HepG2 (cell line): ENCODE data around the gene UGGT1. TPM values are rescaled to one million over a fixed set of nuclear protein-coding genes. Genes with fewer than 3 reads are reported as not detected.

Experiments used
- ATAC-seq: fragments of 200-7000 bp; cut with Tn5 transposase; 3 replicates; pipeline ENCODE4 v1.9.1; 2020; ENCODE audit warnings: mild to moderate bottlenecking, moderate library complexity
- BruUV-seq: library from RNA; stranded (reverse); fragments of 400-500 nt; replicated peaks from 2 replicates; lab custom pipeline; 2021; lab: Mats Ljungman, UMichigan
- CTCF ChIA-PET: fragments of 300-600 bp; formaldehyde crosslinking; extraction: SDS; loops from one replicate; lab custom pipeline; 2021; ENCODE audit warnings: low total read pairs, inconsistent platforms, low intra/inter-chr PET ratio; lab: Yijun Ruan, JAX
- POLR2A ChIA-PET: fragments of 350-600 bp; sonication (Branson Sonifier 250); formaldehyde crosslinking; loops from one replicate; lab custom pipeline; 2020; ENCODE audit warnings: antibody characterized with exemption, inconsistent platforms; lab: Yijun Ruan, JAX
- DNase-seq: peaks from one replicate; pipeline ENCODE4 v3.0.0-alpha.2; 2015; ENCODE audit warnings: low spot score
- FAIRE-seq: peaks from 3 replicates; lab custom pipeline; 2011; peaks lifted over from hg19 to GRCh38; lab: Jason Lieb, UNC
- H2AFZ ChIP-seq: one replicate; pipeline ENCODE4 v1.6.1; 2011; ENCODE audit warnings: low read length, inconsistent platforms
- H3K27ac ChIP-seq: fragments of 300-600 bp; 3 replicates; pipeline ENCODE4 v1.8.0; 2011; ENCODE audit warnings: mixed run types, mild to moderate bottlenecking, mixed read lengths, low read length, inconsistent platforms; ENCODE audit not compliant: insufficient read depth; ENCODE audit errors: extremely low read length
- H3K27me3 ChIP-seq, 2 experiments: fragments of 200-600 bp in 1 of 2; 2 replicates in 1 of 2; 3 replicates in 1 of 2; pipeline versions ENCODE4 v1.6.0 to v1.8.0; 2011; ENCODE audit warnings: low read length in 2 of 2, mild to moderate bottlenecking in 2 of 2, moderate library complexity in 2 of 2, inconsistent platforms in 1 of 2; ENCODE audit not compliant: insufficient read depth in 2 of 2, control insufficient read depth in 1 of 2
- H3K36me3 ChIP-seq, 2 experiments: fragments of 200-600 bp in 1 of 2; replicated peaks in 1 of 2; 2 replicates in 1 of 2; 3 replicates in 1 of 2; pipeline versions ENCODE4 v1.5.1 to v1.8.0; 2011; ENCODE audit warnings: low read length in 2 of 2, inconsistent platforms in 1 of 2; ENCODE audit not compliant: insufficient read depth in 2 of 2, control insufficient read depth in 1 of 2
- H3K4me1 ChIP-seq: 2 replicates; pipeline ENCODE4 v1.5.1; 2012; ENCODE audit warnings: low read length, inconsistent platforms; ENCODE audit not compliant: insufficient read depth
- H3K4me2 ChIP-seq: 2 replicates; pipeline ENCODE4 v1.6.0; 2011; ENCODE audit warnings: low read depth, low read length, inconsistent platforms
- H3K4me3 ChIP-seq, 3 experiments: fragments of 200-600 bp in 1 of 3; sonication (generic), shearing (Covaris generic) in 1 of 3; replicated peaks in 1 of 3; 2 replicates each; pipeline ENCODE4 v1.5.1; 2011 to 2016; ENCODE audit warnings: low read length in 3 of 3, inconsistent platforms in 2 of 3, low read depth in 2 of 3, mild to moderate bottlenecking in 2 of 3, control low read depth in 1 of 3, mixed read lengths in 1 of 3; ENCODE audit not compliant: insufficient read depth in 1 of 3
- H3K79me2 ChIP-seq: one replicate; pipeline ENCODE4 v1.6.1; 2011; ENCODE audit warnings: low read length, inconsistent platforms; ENCODE audit not compliant: insufficient read depth
- H3K9ac ChIP-seq: 2 replicates; pipeline ENCODE4 v1.6.0; 2011; ENCODE audit warnings: mild to moderate bottlenecking, low read depth, low read length, inconsistent platforms; ENCODE audit not compliant: insufficient read depth
- H3K9me3 ChIP-seq: 2 replicates; pipeline ENCODE4 v1.5.1; 2012; ENCODE audit warnings: mild to moderate bottlenecking, low read length
- H4K20me1 ChIP-seq: 2 replicates; pipeline ENCODE4 v1.6.0; 2011; ENCODE audit warnings: inconsistent platforms, mild to moderate bottlenecking, low read length, moderate library complexity; ENCODE audit not compliant: insufficient read depth
- CEBPB ChIP-seq: IDR thresholded peaks from 2 replicates; pipeline ENCODE4 v1.6.1; 2011; ENCODE audit warnings: low read depth, low read length, improper control_type of control experiment, borderline replicate concordance
- CEBPG ChIP-seq: IDR thresholded peaks from 2 replicates; pipeline ENCODE4 v1.6.1; 2016
- FOSL2 ChIP-seq: sonication (generic); formaldehyde crosslinking; IDR thresholded peaks from 2 replicates; pipeline ENCODE4 v1.4.0; 2020; ENCODE audit warnings: missing genetic modification reagents
- GMEB1 ChIP-seq: sonication (generic); formaldehyde crosslinking; IDR thresholded peaks from 2 replicates; pipeline ENCODE4 v1.5.1; 2020; ENCODE audit warnings: missing genetic modification reagents, mild to moderate bottlenecking, borderline replicate concordance
- HDAC1 ChIP-seq: sonication (generic); formaldehyde crosslinking; IDR thresholded peaks from 2 replicates; pipeline ENCODE4 v1.5.1; 2020; ENCODE audit warnings: mild to moderate bottlenecking, missing genetic modification reagents
- HDAC2 ChIP-seq: sonication (generic); formaldehyde crosslinking; IDR thresholded peaks from 2 replicates; pipeline ENCODE4 v1.4.0; 2020; ENCODE audit warnings: missing genetic modification reagents
- HNF4A ChIP-seq: sonication (generic); formaldehyde crosslinking; IDR thresholded peaks from 2 replicates; pipeline ENCODE4 v1.4.0; 2020; ENCODE audit warnings: missing genetic modification reagents
- IKZF1 ChIP-seq: fragments of 450-650 bp; IDR thresholded peaks from 2 replicates; pipeline ENCODE4 v1.7.1; 2016
- MAFF ChIP-seq: IDR thresholded peaks from 2 replicates; pipeline ENCODE4 v1.6.1; 2011; ENCODE audit warnings: low read depth, low read length, improper control_type of control experiment
- MEIS2 ChIP-seq: sonication (generic); formaldehyde crosslinking; IDR thresholded peaks from 2 replicates; pipeline ENCODE4 v1.9.0; 2021; ENCODE audit warnings: mild to moderate bottlenecking, missing genetic modification reagents
- MTA1 ChIP-seq: sonication (generic); formaldehyde crosslinking; IDR thresholded peaks from 2 replicates; pipeline ENCODE4 v1.4.0; 2020; ENCODE audit warnings: missing genetic modification reagents, mild to moderate bottlenecking, borderline replicate concordance
- MTF2 ChIP-seq: sonication (generic); formaldehyde crosslinking; IDR thresholded peaks from 2 replicates; pipeline ENCODE4 v1.5.0; 2020; ENCODE audit warnings: missing genetic modification reagents, borderline replicate concordance
- SP140L ChIP-seq: sonication (generic); formaldehyde crosslinking; IDR thresholded peaks from 2 replicates; pipeline ENCODE4 v1.4.0; 2020; ENCODE audit warnings: missing genetic modification reagents, borderline replicate concordance
- ZNF292 ChIP-seq: sonication (generic); formaldehyde crosslinking; IDR thresholded peaks from 2 replicates; pipeline ENCODE4 v1.8.1; 2022; ENCODE audit warnings: mild to moderate bottlenecking, low read depth, missing genetic modification reagents, borderline replicate concordance
- ZNF530 ChIP-seq: sonication (generic); formaldehyde crosslinking; IDR thresholded peaks from 2 replicates; pipeline ENCODE4 v1.5.0; 2020; ENCODE audit warnings: low read depth, mild to moderate bottlenecking, missing genetic modification reagents
- ZNF672 ChIP-seq: sonication (generic); formaldehyde crosslinking; IDR thresholded peaks from 2 replicates; pipeline ENCODE4 v1.8.1; 2022; ENCODE audit warnings: missing genetic modification reagents
- ZNF784 ChIP-seq: sonication (generic); formaldehyde crosslinking; IDR thresholded peaks from 2 replicates; pipeline ENCODE4 v1.5.1; 2020; ENCODE audit warnings: missing genetic modification reagents, mild to moderate bottlenecking, borderline replicate concordance
- WGBS: methylation state at CpG from one replicate; pipeline ENCODE4 v1.1.6; 2017; ENCODE audit warnings: low lambda C conversion rate; 5-methylcytosine and 5-hydroxymethylcytosine counted together
- in situ Hi-C: cut with HindIII; loops from 2 replicates; pipeline ENCODE4 v1.10.0; 2017; ENCODE audit warnings: low pct_unique_long_range_greater_than_20kb; ENCODE audit not compliant: extremely low pct_ligation_motif_present
- intact Hi-C: fragments of 100-400 bp; cut with micrococcal nuclease; formaldehyde crosslinking; loops from one replicate; pipeline ENCODE4 v1.10.0; 2022; ENCODE audit not compliant: unreplicated experiment
- polyA plus RNA-seq, 8 experiments: library from polyadenylated mRNA; depleted of rRNA in 3 of 8; stranded (reverse) in 7 of 8; unstranded in 1 of 8; fragments of >200 nt; fragmentation: Illumina TruSeq in 4 of 8; extraction: Trizol in 4 of 8; gene quantifications; 2 replicates each; pipeline versions ENCODE4 v1.2.1 to v1.2.3, GENCODE V29; 2011 to 2016; ENCODE audit warnings: low read depth in 4 of 8, missing spikeins in 1 of 8, mixed read lengths in 1 of 8; ENCODE audit not compliant: insufficient read depth in 1 of 8
- total RNA-seq, 5 experiments: library from RNA; depleted of rRNA; stranded (reverse); fragments of >200 nt; fragmentation: Illumina TruSeq; extraction: Trizol; gene quantifications; 2 replicates each; pipeline ENCODE4 v1.2.3, GENCODE V29; 2016; ENCODE audit warnings: low read depth in 1 of 5
- TF ChIP-seq, protein P1 (sequence below): sonication (generic); formaldehyde crosslinking; IDR thresholded peaks from 2 replicates; pipeline ENCODE4 v1.4.0; 2020; ENCODE audit warnings: missing genetic modification reagents
- TF ChIP-seq, protein P2 (sequence below): sonication (generic); formaldehyde crosslinking; IDR thresholded peaks from 2 replicates; pipeline ENCODE4 v1.4.0; 2020; ENCODE audit warnings: missing genetic modification reagents, mild to moderate bottlenecking, borderline replicate concordance

The UGGT1 gene
- total and polyA plus RNA-seq, 2 of the 13 experiments (the other 11 are each of a cell fraction or from before 2014, with no cell fraction given), result 35.8 to 83.2 TPM

DNA sequence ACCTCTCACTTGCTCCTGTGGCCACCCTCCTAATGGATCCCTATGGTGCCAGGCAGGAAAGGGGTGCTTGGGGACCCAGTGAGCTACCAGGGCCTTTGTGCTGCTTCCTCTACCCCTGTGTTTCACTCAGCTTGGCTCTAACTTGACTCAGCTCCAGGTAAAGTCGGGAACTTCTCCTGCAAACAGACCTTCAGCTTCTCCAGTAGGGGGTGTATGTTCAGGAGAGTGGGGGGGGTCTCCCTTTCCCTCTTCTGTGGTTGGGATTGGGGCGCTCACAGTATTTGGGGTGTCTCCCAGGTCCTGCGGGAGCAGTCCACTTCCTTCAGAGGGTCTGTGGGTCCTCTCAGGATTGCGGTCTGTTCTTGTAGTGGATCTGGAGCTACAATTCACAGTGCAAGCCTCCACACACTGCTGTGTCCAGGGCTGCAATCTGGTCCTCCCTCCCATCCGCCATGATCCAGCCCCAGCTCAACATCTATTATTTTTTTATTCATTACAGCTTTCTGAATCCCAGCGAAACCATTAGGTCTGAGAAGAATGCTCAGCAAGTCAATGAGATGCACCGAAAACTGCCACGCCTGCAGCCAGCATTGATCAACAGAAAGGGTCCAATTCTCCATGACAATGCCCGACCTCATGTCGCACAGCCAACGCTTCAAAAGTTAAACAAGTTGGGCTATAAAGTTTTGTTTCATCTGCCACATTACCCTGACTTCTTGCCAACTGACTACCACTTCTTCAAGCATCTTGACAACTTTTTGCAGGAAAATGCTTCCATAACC lies 36.7 kb upstream of the UGGT1 start (continued):
- TF ChIP-seq, protein P1, sequence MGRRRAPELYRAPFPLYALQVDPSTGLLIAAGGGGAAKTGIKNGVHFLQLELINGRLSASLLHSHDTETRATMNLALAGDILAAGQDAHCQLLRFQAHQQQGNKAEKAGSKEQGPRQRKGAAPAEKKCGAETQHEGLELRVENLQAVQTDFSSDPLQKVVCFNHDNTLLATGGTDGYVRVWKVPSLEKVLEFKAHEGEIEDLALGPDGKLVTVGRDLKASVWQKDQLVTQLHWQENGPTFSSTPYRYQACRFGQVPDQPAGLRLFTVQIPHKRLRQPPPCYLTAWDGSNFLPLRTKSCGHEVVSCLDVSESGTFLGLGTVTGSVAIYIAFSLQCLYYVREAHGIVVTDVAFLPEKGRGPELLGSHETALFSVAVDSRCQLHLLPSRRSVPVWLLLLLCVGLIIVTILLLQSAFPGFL, result no peak
- no peak for TF ChIP-seq MTA1 (CRISPR knock-in tag)

GRCh38 chr2:128057334-128057733 lies 33.7 kb upstream of the UGGT1 start:
- no TSS peak for BruUV-seq
- H3K4me1 ChIP-seq, result peaks cover 28% of the 10 kb centered on the region
- DNase-seq (peak; percentile 59), ATAC-seq (peak; percentile 82), FAIRE-seq (peak; percentile 48)
- 1% methylated on average over 3 of the region's 3 CpGs for WGBS
- no peaks in the 10 kb centered on the region for H3K9me3 ChIP-seq
- H4K20me1 ChIP-seq, result no peaks in the 10 kb centered on the region
- POLR2A ChIA-PET, result interaction anchor here (1.1 kb wide), 1 partner anchor 34 kb away, joined by 5 read pairs; the partner anchor contains the start of gene UGGT1
- CTCF ChIA-PET, result no interaction called here
- no peak overlapping the region for H3K4me3 ChIP-seq
- intact Hi-C loops, result no loop called here
- H3K36me3 ChIP-seq, result no peaks in the 10 kb centered on the region
- no peak overlapping the region for H3K27ac ChIP-seq
- peak overlapping the region; percentile 26 for H3K4me2 ChIP-seq
- H3K9ac ChIP-seq, result no peak overlapping the region
- peaks cover 0 to 4% of the 10 kb centered on the region in 2 experiments; a peak in 3 of 5 replicates for H3K27me3 ChIP-seq
- H2AFZ ChIP-seq, result no peak overlapping the region
- in situ Hi-C loops, result loop anchor here (25.0 kb wide), 2 partner anchors 580 to 680 kb away; no protein-coding TSS in a partner anchor
- no peaks in the 10 kb centered on the region for H3K79me2 ChIP-seq
- TF ChIP-seq IKZF1 (no peak), GMEB1 (CRISPR knock-in tag) (no peak), FOSL2 (CRISPR knock-in tag) (peak; percentile 32; the same call in 1 of the 2 replicates), HDAC1 (CRISPR knock-in tag) (peak; percentile 25; the same call in 1 of the 2 replicates), HDAC2 (CRISPR knock-in tag) (peak; percentile 57; the same call in 1 of the 2 replicates), CEBPB (peak; percentile 97), ZNF530 (CRISPR knock-in tag) (no peak), ZNF784 (CRISPR knock-in tag) (no peak), SP140L (no peak), MTF2 (no peak), MAFF (peak; percentile 36; the same call in 1 of the 2 replicates), HNF4A (CRISPR knock-in tag) (peak; percentile 83), MEIS2 (CRISPR knock-in tag) (no peak), ZNF292 (peak; percentile 44; the same call in 1 of the 2 replicates), ZNF672 (CRISPR knock-in tag) (no peak), CEBPG (peak; percentile 90)
- TF ChIP-seq, protein P2, sequence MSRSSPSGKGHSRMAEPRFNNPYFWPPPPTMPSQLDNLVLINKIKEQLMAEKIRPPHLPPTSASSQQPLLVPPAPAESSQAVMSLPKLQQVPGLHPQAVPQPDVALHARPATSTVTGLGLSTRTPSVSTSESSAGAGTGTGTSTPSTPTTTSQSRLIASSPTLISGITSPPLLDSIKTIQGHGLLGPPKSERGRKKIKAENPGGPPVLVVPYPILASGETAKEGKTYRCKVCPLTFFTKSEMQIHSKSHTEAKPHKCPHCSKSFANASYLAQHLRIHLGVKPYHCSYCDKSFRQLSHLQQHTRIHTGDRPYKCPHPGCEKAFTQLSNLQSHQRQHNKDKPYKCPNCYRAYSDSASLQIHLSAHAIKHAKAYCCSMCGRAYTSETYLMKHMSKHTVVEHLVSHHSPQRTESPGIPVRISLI (CRISPR knock-in tag), result peak; percentile 86
